Fibroblast of peridontal ligament (primary cell): Measurements from ENCODE around the gene PLK3.
"Not testable (repeated sequence)": the region's sequence is repeated elsewhere in the genome, so short reads cannot be mapped to it uniquely, and the experiment has no call there.

ENCODE experiments used
- DNase-seq: peaks from one replicate; pipeline ENCODE4 v3.0.0-alpha.2; 2010; ENCODE audit errors: extremely low read depth

Gene PLK3

GRCh38 chr1:44828003-44828651, 27.9 kb downstream of the PLK3 start:
- DNase-seq = no peak

GRCh38 chr1:44828841-44829440, 28.8 kb downstream of the PLK3 start:
- no peak for DNase-seq

- no peak for DNase-seq
These were observed 29.6 kb downstream of the PLK3 start for GRCh38 chr1:44829506-44830384.

- DNase-seq = no peak
These were observed 30.7 kb downstream of the PLK3 start for GRCh38 chr1:44830900-44831304.

- DNase-seq = no peak
These were observed 31.3 kb downstream of the PLK3 start for GRCh38 chr1:44831516-44831915.

- DNase-seq = no peak
These were observed 32.0 kb downstream of the PLK3 start for GRCh38 chr1:44832056-44832705.

GRCh38 chr1:44834328-44834727, 34.2 kb downstream of the PLK3 start:
- DNase-seq = no peak

GRCh38 chr1:44835738-44836675, 35.8 kb downstream of the PLK3 start:
- peak; percentile 90 for DNase-seq

- not testable (repeated sequence) for DNase-seq
These were observed 38.1 kb downstream of the PLK3 start for GRCh38 chr1:44838294-44838693.

GRCh38 chr1:44839576-44839975, 39.4 kb downstream of the PLK3 start:
- DNase-seq = no peak

GRCh38 chr1:44842486-44842861, 42.3 kb downstream of the PLK3 start:
- DNase-seq = no peak

GRCh38 chr1:44842862-44843655, 42.9 kb downstream of the PLK3 start, which contains the start of gene PTCH2:
Gene PTCH2 (minus strand): TSS chr1:44843253. CDS start chr1:44842932, 321 bp downstream.
- DNase-seq = peak; percentile 35

GRCh38 chr1:44846985-44847384, 46.8 kb downstream of the PLK3 start:
- no peak for DNase-seq

GRCh38 chr1:44847845-44848244, 47.7 kb downstream of the PLK3 start:
- no peak for DNase-seq

GRCh38 chr1:44848456-44849181, 48.4 kb downstream of the PLK3 start:
- DNase-seq = no peak

- DNase-seq = peak; percentile 38
These were observed 49.5 kb downstream of the PLK3 start for GRCh38 chr1:44849575-44850132.

GRCh38 chr1:44851308-44851707, 51.1 kb downstream of the PLK3 start:
- DNase-seq = no peak

- no peak for DNase-seq
These were observed 53.0 kb downstream of the PLK3 start for GRCh38 chr1:44853201-44853600.

- DNase-seq = no peak
These were observed 54.8 kb downstream of the PLK3 start for GRCh38 chr1:44854970-44855369.
